DMS79 (cell line): ENCODE data around the gene PPP2R5C.

Source experiments
- DNase-seq: peaks from one replicate; lab custom pipeline; 2025; lab: John Stamatoyannopoulos, UW

Gene PPP2R5C

DNA sequence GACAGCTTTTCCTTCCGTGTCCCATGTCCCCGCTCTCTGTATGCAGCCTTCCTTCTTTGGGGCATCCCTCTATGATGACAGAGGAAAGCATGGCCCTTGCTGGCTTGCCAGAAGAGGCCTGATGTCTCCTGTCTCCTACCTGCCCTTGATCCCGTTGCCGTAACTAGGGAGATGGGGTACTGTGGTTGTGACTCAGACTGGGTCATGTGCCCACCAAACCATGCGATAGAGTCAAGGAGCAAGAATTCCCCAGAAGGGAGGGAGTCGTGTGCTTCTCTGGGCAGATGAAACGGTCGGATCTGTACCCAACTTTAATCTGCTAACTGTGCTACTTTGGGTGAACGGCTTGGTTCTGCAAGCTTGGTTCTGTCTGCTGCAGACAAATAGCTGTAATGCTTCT is 103.8 kb downstream of the PPP2R5C start:
- no peak for DNase-seq

DNA sequence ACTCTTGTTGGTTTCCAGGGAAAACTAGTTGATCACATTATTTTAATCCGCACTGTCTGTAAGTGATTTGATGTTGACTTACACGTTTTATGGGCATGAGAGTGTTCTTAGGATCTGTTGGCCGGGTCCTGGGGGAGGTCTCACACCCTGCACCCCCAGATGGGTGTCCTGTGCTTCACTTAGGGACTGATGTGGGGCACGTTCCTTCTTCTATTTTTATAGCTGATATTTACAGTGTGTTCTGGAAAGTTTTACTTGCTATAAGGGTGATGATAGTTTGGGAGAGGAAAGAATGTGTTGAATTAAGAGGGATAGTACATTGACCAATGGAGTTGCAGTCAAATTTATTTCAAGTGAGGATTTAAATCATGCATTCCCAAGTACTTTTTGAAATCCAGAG is 106.3 kb downstream of the PPP2R5C start:
- no peak for DNase-seq

DNA sequence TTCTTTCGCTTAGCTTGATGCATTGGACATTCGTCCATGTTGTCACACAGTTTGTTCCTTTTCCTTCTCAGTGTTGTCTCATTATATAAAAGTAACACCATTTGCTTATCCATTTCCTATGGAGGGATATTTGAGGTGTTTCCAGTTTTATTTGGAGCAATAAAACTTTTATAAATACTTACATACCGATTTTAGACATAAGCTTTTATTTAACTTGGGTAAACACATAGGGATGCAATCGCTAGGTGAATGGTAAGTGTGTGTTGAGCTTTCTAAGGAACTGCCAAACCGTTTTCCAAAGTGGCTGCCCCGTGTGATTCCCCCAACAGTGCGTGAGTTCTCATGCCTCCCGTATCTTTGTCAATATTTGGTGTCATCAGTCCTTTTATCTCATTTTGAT is 107.7 kb downstream of the PPP2R5C start:
- no peak for DNase-seq

DNA sequence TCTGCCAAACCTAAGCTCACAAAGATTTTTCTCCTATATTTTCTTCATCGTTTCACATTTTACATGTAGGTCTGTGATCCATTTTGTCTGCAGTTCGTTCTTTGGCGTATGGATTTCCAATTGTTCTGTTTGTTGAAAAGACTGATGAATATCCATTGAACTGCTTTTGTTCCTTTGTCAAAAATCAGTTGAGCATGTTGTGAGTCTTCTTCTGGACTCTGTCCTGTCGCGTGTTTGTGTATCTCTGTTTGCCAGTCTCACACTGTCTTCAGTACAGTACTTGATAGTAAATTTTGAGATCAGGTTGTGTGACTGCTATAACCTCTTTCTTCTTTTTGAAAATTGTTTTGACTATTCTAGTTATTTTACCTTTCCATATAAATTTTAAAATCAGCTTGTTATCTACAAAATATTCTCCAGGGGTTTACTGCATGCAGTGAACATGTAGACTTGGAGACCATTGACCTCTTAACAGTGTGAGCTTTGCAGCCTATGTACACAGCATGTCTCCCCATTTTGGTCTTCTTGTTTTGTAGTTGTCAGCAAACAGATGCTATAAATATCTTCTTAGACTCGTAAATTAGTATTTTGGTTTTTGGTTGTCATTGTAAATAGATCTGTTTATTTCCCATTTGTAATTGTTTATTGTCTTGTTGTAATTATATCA is 108.9 kb downstream of the PPP2R5C start:
- DNase-seq = no peak

- no peak for DNase-seq
These were observed 110.8 kb downstream of the PPP2R5C start for GRCh38 chr14:101872346-101872745.

DNA sequence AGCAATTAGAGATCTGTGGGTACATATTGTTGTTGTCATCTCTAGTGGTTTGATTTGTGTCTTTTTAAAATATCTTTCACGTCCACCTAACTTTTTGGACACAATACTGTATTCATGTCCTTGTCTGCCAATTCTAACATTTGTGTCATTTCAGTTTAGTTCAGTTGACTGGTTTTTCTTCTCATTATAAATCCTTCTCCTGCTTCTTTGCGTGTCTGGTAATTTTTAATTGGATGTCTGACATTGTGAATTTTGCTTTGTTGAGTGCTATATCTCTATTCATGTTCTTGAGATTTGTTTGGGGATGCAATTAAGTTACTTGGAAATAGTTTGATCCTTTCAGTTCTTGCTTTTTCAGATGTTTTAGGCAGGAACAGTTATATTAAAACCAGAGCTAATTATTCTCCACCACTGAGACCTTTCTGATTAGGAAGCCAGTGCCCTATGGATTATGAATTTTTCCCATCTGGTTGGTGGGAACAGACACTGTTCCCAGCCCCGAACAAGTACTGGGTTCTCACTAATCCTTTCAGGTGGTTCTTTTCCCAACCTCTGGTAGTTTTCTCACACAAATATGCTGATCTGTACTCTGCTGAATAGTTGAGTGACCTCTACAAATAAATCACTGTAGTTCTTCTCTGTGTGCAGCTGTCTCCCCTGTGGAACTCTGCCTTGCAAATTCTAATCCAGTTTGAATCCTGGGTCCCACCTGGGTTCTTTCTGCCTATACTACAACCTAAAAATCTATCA is 111.7 kb downstream of the PPP2R5C start:
- DNase-seq = no peak

DNA sequence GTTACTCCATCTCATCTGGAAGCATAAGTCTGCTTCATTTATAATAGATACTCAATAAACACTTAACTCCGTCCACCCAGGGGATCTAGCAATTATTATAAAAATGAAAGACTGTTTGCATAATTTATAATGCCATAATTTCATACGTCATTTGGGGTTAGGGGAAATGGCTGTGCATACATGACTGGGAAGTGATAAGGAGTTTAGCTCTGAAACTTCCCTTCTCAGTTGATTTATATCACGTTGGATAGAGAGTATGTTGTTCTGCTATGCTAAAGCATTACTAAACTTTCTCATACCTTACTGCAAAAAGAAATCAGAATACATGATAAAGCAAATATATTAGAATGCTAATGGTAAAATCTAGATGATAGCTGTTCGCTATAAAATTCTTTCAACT is 112.5 kb downstream of the PPP2R5C start:
- no peak for DNase-seq

DNA sequence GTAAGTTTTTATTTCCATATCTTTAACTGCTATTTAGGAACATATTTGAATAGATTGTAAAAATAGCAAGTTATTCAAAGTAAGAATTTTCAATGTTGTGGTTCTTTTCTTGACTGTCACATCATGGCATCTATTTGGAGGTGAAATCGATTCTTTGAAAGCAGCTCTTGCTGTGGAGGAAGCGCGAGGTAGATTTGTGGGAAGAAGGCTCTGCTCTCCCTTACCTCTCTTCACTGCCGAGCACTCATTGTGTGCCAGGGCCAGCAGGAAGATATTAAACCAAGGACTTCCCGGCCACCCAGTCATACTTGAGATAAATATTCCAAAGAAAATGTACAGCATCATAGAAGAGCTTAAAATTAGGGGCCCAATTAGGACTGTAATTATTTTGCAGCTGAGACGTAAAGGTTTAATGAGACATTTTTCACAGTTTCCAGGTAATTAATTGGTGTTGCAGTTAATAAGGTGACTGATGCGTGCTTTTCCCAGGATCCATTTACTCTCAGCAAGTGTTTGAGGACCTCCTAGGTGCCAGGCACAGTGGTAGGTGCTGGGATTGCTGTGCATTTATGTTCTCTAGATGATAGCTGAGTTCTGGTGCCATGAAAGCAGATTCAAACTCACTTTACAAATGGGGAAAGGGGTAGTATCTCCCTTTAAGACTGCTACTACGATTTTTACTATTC is 113.7 kb downstream of the PPP2R5C start:
- DNase-seq = no peak

GRCh38 chr14:101875727-101876554 is 114.4 kb downstream of the PPP2R5C start:
- no peak for DNase-seq

DNA sequence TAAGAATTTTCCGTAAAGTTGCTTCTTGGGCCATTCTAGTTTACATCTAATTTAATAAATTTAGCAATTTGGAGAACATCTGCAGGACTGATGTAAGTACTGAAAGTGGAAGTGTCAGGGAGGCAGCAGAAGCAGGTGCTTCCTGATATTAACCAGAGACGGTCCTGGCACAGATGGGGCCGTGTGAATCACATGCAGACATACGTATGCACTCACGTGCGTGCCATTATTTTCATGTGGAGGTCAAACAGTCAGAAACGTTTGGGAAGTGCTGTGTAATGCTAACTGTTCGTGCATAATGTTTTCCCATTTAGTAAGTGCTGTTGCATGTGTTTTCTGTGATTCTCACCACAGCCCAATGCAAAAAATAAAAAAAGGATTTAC is 115.0 kb downstream of the PPP2R5C start:
- DNase-seq = no peak

- DNase-seq = no peak
These were observed 116.3 kb downstream of the PPP2R5C start for GRCh38 chr14:101877766-101878165.

- DNase-seq = no peak
These were observed 116.8 kb downstream of the PPP2R5C start for GRCh38 chr14:101878211-101878821.

DNA sequence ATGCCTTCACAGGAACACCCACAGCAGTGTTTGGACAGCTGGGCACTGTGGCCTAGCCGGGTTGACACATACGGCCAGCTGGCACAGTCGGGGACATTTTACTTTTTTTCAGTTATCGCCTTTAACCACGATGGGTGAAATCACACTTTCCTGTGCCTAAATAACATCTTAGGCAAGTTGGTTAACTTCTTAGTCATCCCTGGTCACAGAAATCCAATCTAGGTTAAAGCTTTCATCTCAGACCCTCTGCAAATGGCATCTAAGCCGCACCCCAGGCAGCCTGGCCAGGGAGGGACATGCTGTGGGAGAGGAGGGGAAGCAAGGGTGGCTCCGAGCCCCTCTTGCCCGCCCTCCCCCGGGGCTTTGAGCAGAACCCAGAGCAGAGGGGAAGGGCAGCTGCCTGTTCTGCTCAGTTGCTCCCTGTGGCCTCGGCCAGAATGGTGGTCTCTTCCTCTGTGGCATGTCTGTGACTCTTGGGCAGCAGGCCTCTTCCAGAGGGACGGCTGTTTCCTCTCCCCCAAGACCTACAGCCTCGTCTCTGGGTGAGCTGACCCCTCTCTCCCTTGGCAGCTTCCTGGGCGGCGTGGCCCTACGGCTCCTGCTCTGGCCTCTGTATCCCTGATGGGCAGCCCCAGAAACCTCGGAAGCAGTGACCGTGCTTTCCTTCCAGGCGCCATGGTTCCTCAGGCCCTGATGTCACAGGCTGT is 117.5 kb downstream of the PPP2R5C start:
- no peak for DNase-seq

DNA sequence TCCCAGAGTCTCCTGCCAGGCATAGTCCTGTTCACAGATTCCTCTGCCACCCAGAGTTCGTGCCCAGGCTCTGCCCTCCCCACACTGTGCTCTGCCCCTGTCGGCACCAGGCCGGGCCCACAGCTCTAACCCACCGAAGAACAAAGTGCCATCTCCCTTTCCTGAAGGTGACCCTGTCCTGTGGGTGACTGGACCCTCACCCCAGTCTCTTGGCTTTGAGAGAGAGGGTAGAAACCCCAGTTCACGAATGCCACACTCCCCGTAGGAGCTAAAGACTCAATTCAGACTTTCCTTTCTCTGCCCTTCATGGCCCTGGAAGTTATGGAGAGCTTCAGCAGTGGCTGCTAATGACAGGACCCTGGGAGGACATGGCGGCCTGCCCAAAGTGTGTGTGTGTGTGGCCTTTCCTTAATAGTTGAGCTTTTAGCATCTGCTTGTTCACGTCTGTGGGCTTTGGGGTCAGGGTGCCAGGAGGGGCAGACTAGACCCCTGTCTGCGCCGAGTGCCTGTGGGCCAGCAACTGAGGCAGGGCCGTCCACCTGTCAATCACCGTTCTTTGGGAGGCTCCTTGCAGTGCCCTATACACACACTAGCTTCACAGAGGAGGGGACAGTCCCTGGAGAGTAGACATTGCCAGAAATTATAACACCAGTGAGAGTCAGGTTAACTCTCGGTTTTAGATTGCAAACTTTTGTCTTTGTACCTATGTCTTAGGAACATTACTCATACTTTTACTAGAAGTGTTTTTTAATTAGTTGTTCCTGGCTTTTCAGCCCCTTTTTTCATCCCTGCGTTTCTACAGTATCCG is 118.2 kb downstream of the PPP2R5C start:
- DNase-seq = no peak

- no peak for DNase-seq
These were observed 119.9 kb downstream of the PPP2R5C start for GRCh38 chr14:101881426-101881825.

DNA sequence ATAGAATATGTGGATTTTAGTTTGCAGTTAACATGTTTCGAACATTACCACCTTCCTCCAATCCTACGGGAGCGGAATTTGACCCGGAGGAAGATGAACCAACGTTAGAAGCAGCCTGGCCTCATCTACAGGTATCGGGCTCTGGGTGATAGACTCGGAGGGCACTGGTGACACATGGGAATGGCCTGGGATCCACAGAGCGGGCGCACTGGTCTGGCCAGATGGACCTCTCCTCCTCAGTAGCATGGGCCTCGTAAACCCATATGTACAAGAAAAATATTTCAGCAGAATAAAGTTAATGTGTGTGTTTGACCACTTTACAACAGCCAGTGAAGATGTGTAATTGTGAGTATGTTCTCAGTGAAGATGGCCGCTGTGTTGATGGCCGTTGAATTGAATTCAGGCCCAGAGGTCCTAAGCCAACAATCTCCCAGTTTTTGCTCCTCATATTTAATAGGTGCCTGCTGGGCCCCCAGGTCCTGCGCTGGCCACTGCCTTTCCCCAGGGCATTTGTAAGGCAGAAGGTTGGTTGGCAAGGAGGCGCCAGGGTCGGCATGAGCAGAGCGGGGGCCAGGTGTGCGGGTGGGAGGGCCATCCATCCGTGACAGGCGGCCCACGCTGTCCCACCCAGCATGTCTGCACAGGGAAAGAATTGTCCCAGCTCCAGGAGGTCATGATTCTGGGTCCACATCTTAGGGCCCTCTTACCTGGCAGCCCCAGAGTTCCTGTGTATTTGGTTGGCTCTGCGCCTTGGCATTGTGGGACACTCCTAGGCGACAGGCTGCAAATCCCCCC is 120.8 kb downstream of the PPP2R5C start:
- DNase-seq = no peak

DNA sequence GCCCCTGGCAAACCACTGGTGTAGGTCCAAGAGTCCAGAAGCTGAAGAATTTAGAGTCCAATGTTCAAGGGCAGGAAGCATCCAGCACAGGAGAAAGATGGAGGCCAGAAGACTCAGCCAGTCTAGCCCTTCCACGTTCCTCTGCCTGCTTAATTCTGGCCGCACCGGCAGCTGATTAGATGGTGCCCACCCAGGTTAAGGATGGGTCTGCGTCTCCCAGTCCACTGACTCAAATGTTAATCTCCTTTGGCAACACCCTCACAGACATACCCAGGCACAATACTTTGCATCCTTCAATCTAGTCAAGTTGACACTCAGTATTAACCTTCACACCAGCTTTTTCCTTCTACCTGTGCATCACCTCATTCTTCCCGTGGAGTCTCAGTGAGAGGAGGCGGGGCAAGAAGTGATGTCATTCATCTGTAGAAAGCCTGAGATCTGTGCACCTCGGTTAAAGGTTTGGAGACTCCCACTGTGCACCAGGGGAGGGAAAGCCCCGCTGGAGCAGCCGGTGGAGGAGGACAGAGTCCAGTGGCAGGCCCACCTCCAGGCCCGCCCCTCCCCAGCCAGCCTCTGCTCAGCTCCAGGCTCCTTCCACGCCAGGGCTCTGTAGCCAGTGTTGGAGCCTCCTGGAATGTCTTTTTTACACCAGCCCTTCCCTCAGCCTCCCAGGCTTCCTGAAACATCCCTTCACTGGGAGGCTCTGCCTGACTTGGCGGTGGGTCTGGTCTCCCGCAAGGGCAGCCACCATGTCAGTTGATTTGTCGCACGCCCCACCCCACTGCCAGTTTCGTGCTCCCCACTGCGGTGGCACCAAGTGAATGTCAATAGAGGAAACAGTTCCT is 122.8 kb downstream of the PPP2R5C start:
- no peak for DNase-seq

DNA sequence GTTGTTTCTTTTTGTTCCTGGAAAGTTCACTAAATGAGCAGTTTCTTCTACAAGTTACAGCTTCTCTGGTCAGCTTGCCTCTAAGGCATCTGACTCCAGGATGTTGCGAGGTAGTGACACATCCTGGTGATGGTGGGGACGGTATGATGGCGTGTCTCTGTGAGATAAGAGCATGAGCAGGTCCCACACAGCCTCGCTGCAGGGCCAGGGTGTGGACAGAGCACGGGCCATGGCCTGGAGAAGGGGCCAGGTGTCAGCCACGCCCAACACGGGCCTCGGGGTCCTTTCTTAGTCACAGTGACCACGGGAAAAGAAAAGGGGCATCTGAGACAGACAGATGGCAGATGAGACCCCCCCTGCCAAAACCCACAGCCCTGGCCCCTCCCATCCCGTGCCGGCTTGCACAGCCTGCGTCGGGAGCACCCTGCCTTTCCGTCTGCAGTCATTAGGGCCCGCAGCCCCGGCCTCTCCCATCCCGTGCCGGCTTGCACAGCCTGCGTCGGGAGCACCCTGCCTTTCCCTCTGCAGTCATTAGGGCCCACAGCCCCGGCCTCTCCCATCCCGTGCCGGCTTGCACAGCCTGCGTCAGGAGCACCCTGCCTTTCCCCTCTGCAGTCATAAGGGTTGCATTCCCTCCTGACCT is 123.5 kb downstream of the PPP2R5C start:
- no peak for DNase-seq
